K562 (cell line): ENCODE measurements around the gene FAM124A. TPM values are rescaled to one million over a fixed set of nuclear protein-coding genes. Genes with fewer than 3 reads are reported as not detected.

ENCODE experiments used
- ATAC-seq: fragments of 200-7000 bp; cut with Tn5 transposase; 3 replicates; pipeline ENCODE4 v1.9.1; 2020; ENCODE audit warnings: moderate library complexity
- BruUV-seq: library from RNA; stranded (reverse); fragments of 400-500 nt; replicated peaks from 2 replicates; lab custom pipeline; 2021; lab: Mats Ljungman, UMichigan
- CTCF ChIA-PET: fragments of 300-600 bp; formaldehyde crosslinking; extraction: SDS; loops from one replicate; lab custom pipeline; 2021; ENCODE audit warnings: low intra/inter-chr PET ratio; lab: Yijun Ruan, JAX
- POLR2A ChIA-PET: fragments of 300-600, 350-650 bp; sonication (Branson Sonifier 250); formaldehyde crosslinking; extraction: SDS; loops from one replicate; lab custom pipeline; 2021; ENCODE audit warnings: antibody characterized with exemption, inconsistent platforms; lab: Yijun Ruan, JAX
- DNase-seq, 4 experiments: peaks; one replicate each; pipeline versions ENCODE4 v3.0.0 to v3.0.0-alpha.2; 2011 to 2018; ENCODE audit warnings: low spot score in 3 of 4, mixed read lengths in 3 of 4; ENCODE audit errors: extremely low read depth in 1 of 4
- FAIRE-seq: peaks from 2 replicates; lab custom pipeline; 2011; peaks lifted over from hg19 to GRCh38; lab: Jason Lieb, UNC
- H2AFZ ChIP-seq: 2 replicates; pipeline ENCODE4 v1.6.0; 2011; ENCODE audit warnings: low read depth, low read length, control low read depth, inconsistent platforms
- H3K27ac ChIP-seq: fragments of 200-600 bp; 3 replicates; pipeline ENCODE4 v1.8.0; 2011; ENCODE audit warnings: low read depth, mild to moderate bottlenecking, control low read depth, inconsistent platforms, low read length, moderate library complexity, mixed read lengths; ENCODE audit errors: extremely low read depth
- H3K27me3 ChIP-seq, 2 experiments: fragments of 300-600 bp in 1 of 2; 2 replicates in 1 of 2; 3 replicates in 1 of 2; pipeline versions ENCODE4 v1.6.0 to v1.8.0; 2011; ENCODE audit warnings: inconsistent platforms in 2 of 2, low read length in 2 of 2, mild to moderate bottlenecking in 1 of 2, mixed read lengths in 1 of 2, moderate library complexity in 1 of 2; ENCODE audit not compliant: control insufficient read depth in 2 of 2, insufficient read depth in 2 of 2
- H3K36me3 ChIP-seq: fragments of 300-600 bp; 3 replicates; pipeline ENCODE4 v1.8.0; 2011; ENCODE audit warnings: mild to moderate bottlenecking, low read length, inconsistent platforms; ENCODE audit not compliant: control insufficient read depth, insufficient read depth
- H3K4me1 ChIP-seq, 2 experiments: fragments of 200-600 bp in 1 of 2; replicated peaks in 1 of 2; 2 replicates in 1 of 2; 3 replicates in 1 of 2; pipeline versions ENCODE4 v1.5.1 to v1.8.0; 2011; ENCODE audit warnings: inconsistent platforms in 2 of 2, low read length in 2 of 2, mild to moderate bottlenecking in 1 of 2, mixed read lengths in 1 of 2, moderate library complexity in 1 of 2; ENCODE audit not compliant: control insufficient read depth in 2 of 2, insufficient read depth in 2 of 2
- H3K4me2 ChIP-seq: 2 replicates; pipeline ENCODE4 v1.6.1; 2011; ENCODE audit warnings: low read length, control low read depth, inconsistent platforms, mixed read lengths; ENCODE audit not compliant: insufficient read depth
- H3K4me3 ChIP-seq: fragments of 200-600 bp; sonication (generic), shearing (Covaris generic); 2 replicates; pipeline ENCODE4 v1.5.1; 2016; ENCODE audit warnings: control low read depth, inconsistent platforms
- H3K79me2 ChIP-seq: fragments of 200-600 bp; 3 replicates; pipeline ENCODE4 v1.8.0; 2011; ENCODE audit warnings: low read length, inconsistent platforms; ENCODE audit not compliant: control insufficient read depth, insufficient read depth
- H3K9ac ChIP-seq, 2 experiments: 2 replicates each; pipeline versions ENCODE4 v1.6.0 to v1.6.1; 2011; ENCODE audit warnings: low read depth in 2 of 2, low read length in 2 of 2, control low read depth in 1 of 2, inconsistent platforms in 1 of 2, mild to moderate bottlenecking in 1 of 2, mixed read lengths in 1 of 2; ENCODE audit not compliant: insufficient read depth in 1 of 2
- H3K9me1 ChIP-seq: one replicate; pipeline ENCODE4 v1.6.0; 2011; ENCODE audit warnings: inconsistent platforms, mild to moderate bottlenecking, low read length, moderate library complexity; ENCODE audit not compliant: control insufficient read depth, insufficient read depth
- H3K9me3 ChIP-seq: replicated peaks from 2 replicates; pipeline ENCODE4 v1.5.1; 2011; ENCODE audit warnings: low read depth, low read length, inconsistent platforms; ENCODE audit not compliant: control insufficient read depth, insufficient read depth
- H4K20me1 ChIP-seq: replicated peaks from 2 replicates; pipeline ENCODE4 v1.6.1; 2011; ENCODE audit warnings: low read length, inconsistent platforms, mixed read lengths; ENCODE audit not compliant: control insufficient read depth, insufficient read depth
- EP400 ChIP-seq: fragments of 450-650 bp; IDR thresholded peaks from 2 replicates; pipeline ENCODE4 v1.6.1; 2017; ENCODE audit warnings: antibody characterized with exemption, mild to moderate bottlenecking, moderate library complexity
- ETS1 ChIP-seq: conservative IDR thresholded peaks from 2 replicates; pipeline ENCODE4 v1.6.1; 2011; ENCODE audit warnings: low read depth, mild to moderate bottlenecking, low read length; ENCODE audit not compliant: control insufficient read depth
- HNRNPUL1 ChIP-seq: fragments of 200-400 bp; formaldehyde crosslinking; IDR thresholded peaks from 2 replicates; pipeline ENCODE4 v1.6.1; 2017; ENCODE audit warnings: low read length
- NR2C2 ChIP-seq, 2 experiments: fragments of 200-800 bp in 1 of 2; sonication (Bioruptor generic) in 1 of 2; sonication (generic) in 1 of 2; formaldehyde crosslinking in 1 of 2; IDR thresholded peaks; 2 replicates each; pipeline versions ENCODE4 v1.6.1 to v1.8.0; 2016 to 2022; ENCODE audit warnings: mild to moderate bottlenecking in 1 of 2, missing compliant biosample characterization in 1 of 2, missing genetic modification characterization in 1 of 2, missing genetic modification reagents in 1 of 2
- PHF21A ChIP-seq: fragments of 450-650 bp; IDR thresholded peaks from 2 replicates; pipeline ENCODE4 v1.6.1; 2017; ENCODE audit warnings: low read depth, borderline replicate concordance
- SMAD4 ChIP-seq: fragments of 250-450 bp; sonication (Bioruptor Pico); conservative IDR thresholded peaks from 2 replicates; pipeline ENCODE4 v1.8.0; 2021; ENCODE audit warnings: inconsistent platforms, mild to moderate bottlenecking, moderate library complexity
- ZBTB5 ChIP-seq: fragments of 450-650 bp; IDR thresholded peaks from 2 replicates; pipeline ENCODE4 v1.6.1; 2017; ENCODE audit warnings: antibody characterized with exemption
- WGBS: fragments of 100-300 bp; shearing (Covaris generic); methylation state at CpG from one replicate; pipeline ENCODE4 v1.1.6; 2016; ENCODE audit warnings: low coverage, mixed read lengths; ENCODE audit not compliant: insufficient coverage; ENCODE audit errors: missing lambda C conversion rate; 5-methylcytosine and 5-hydroxymethylcytosine counted together
- in situ Hi-C: fragments of 300-500 bp; cut with MboI; formaldehyde crosslinking; loops from 4 replicates; pipeline ENCODE4 v1.15.0; 2018; ENCODE audit warnings: inconsistent platforms, mixed read lengths
- intact Hi-C: fragments of 100-400 bp; cut with micrococcal nuclease; formaldehyde crosslinking; loops from 2 replicates; pipeline ENCODE4 v1.14.2; 2022
- polyA plus RNA-seq, 8 experiments: library from polyadenylated mRNA; depleted of rRNA in 4 of 8; stranded (reverse) in 5 of 8; unstranded in 3 of 8; fragments of >200 nt; fragmentation: Nextera tagmentation in 2 of 8; fragmentation: Illumina TruSeq in 1 of 8; extraction: Ambion mirVana in 2 of 8; extraction: Trizol in 1 of 8; gene quantifications; 2 replicates each; pipeline versions ENCODE4 v1.2.1 to v1.2.3, GENCODE V29; 2011 to 2014; ENCODE audit warnings: inconsistent platforms in 1 of 8, missing spikeins in 1 of 8
- total RNA-seq, 7 experiments: library from RNA; depleted of rRNA in 6 of 7; stranded (reverse); fragments of >200 nt in 6 of 7; fragmentation: Illumina TruSeq in 2 of 7; extraction: Trizol in 2 of 7; gene quantifications; 2 replicates each; pipeline versions ENCODE4 v1.2.1 to v1.2.3, GENCODE V29; 2011 to 2021; ENCODE audit warnings: low replicate concordance in 1 of 7

FAM124A gene
- total and polyA plus RNA-seq, 9 of the 15 experiments (the other 6 are each of a cell fraction or from before 2014, with no cell fraction given), result not detected

GRCh38 chr13:51328488-51328887, 106.3 kb downstream of the FAM124A start:
- ATAC-seq (no peak), DNase-seq (no peak), FAIRE-seq (no peak)
- intact Hi-C loops (no loop called here), in situ Hi-C loops (no loop called here)
- no peaks in the 10 kb centered on the region for H3K9me3 ChIP-seq
- ChIA-PET CTCF (no interaction called here), POLR2A (interaction anchor here (0.7 kb wide), 2 partner anchors 384 to 915 kb away, joined by 3 read pairs; no protein-coding TSS in a partner anchor)
- no peak overlapping the region for H3K4me3 ChIP-seq
- BruUV-seq, result no TSS peak
- H3K79me2 ChIP-seq, result no peaks in the 10 kb centered on the region
- no peak overlapping the region for H2AFZ ChIP-seq
- WGBS, result 2% methylated on average over 6 of the region's 6 CpGs
- no peaks in the 10 kb centered on the region for H3K9me1 ChIP-seq
- no peaks in the 10 kb centered on the region for H4K20me1 ChIP-seq
- no peak overlapping the region for H3K9ac ChIP-seq
- H3K4me2 ChIP-seq, result no peak overlapping the region
- no peaks in the 10 kb centered on the region; a peak in 2 of 5 replicates for H3K4me1 ChIP-seq
- no peak for TF ChIP-seq HNRNPUL1
- no peak overlapping the region for H3K27ac ChIP-seq
- no peaks in the 10 kb centered on the region; a peak in 2 of 5 replicates for H3K27me3 ChIP-seq
- no peaks in the 10 kb centered on the region for H3K36me3 ChIP-seq

GRCh38 chr13:51329606-51330005, 107.4 kb downstream of the FAM124A start:
- 10% methylated on average over 2 of the region's 3 CpGs for WGBS
- no peak overlapping the region for H3K4me3 ChIP-seq
- in situ Hi-C loops, result no loop called here
- POLR2A ChIA-PET, result no interaction called here
- H3K4me1 ChIP-seq, result no peaks in the 10 kb centered on the region; a peak in 2 of 5 replicates
- CTCF ChIA-PET, result no interaction called here
- H3K4me2 ChIP-seq, result no peak overlapping the region
- H3K27ac ChIP-seq, result no peak overlapping the region
- no peak for FAIRE-seq
- no peak for DNase-seq
- H3K79me2 ChIP-seq, result no peaks in the 10 kb centered on the region
- TF ChIP-seq EP400 (no peak), NR2C2 (CRISPR knock-in tag; IDR thresholded peaks at IDR 0.05) (no peak), NR2C2 (tag; IDR thresholded peaks at IDR 0.05) (no peak), PHF21A (no peak), ETS1 (no peak), SMAD4 (CRISPR knock-in tag) (no peak), ZBTB5 (no peak)
- no peak overlapping the region for H2AFZ ChIP-seq
- H3K36me3 ChIP-seq, result no peaks in the 10 kb centered on the region
- no peaks in the 10 kb centered on the region; a peak in 2 of 5 replicates for H3K27me3 ChIP-seq
- intact Hi-C loops, result no loop called here
- BruUV-seq, result no TSS peak
- no peaks in the 10 kb centered on the region for H3K9me1 ChIP-seq
- H3K9me3 ChIP-seq, result no peaks in the 10 kb centered on the region
- H3K9ac ChIP-seq, result no peak overlapping the region
- H4K20me1 ChIP-seq, result no peaks in the 10 kb centered on the region
- no peak for ATAC-seq
